Measurements from ENCODE around the gene ELSPBP1.
"Not testable (repeated sequence)": the region's sequence is repeated elsewhere in the genome, so short reads cannot be mapped to it uniquely, and the experiment has no call there.

The ELSPBP1 gene

GRCh38 chr19:47994209-47994802 lies at the start of gene ELSPBP1:
TSS of gene ELSPBP1 (plus strand) at chr19:47994632. CDS start at chr19:48008668, 14,036 bp downstream.
- H3K4me2 ChIP-seq (ENCODE audit: low read depth, low read length): no peak within 1 kb of the TSS
- H2AFZ ChIP-seq (ENCODE audit: low read length): no peak within 1 kb of the TSS
- peaks cover 93% of the 10 kb centered on the region for H3K27me3 ChIP-seq (replicated peaks; ENCODE audit: insufficient read depth, low read length)
- DNase-seq: no peak
- H3K4me3 ChIP-seq (ENCODE audit: low read length): no peak within 1 kb of the TSS
- no peaks in the 10 kb centered on the region for H3K9me3 ChIP-seq (replicated peaks; ENCODE audit: insufficient read depth, low read length)
- H3K79me2 ChIP-seq (ENCODE audit: low read length): no peaks in the 10 kb centered on the region
- TF ChIP-seq CTCF (IDR thresholded peaks at IDR 0.05; ENCODE audit: low read length): no peak
- no peak for TF ChIP-seq EZH2 (optimal IDR thresholded peaks at IDR 0.05; ENCODE audit: low read depth, low read length)
- TF ChIP-seq EZH2phosphoT487 (IDR thresholded peaks at IDR 0.05; ENCODE audit: low read length): no peak
- no peaks in the 10 kb centered on the region for H3K36me3 ChIP-seq (replicated peaks; ENCODE audit: insufficient read depth, low read length)
- H3K9ac ChIP-seq (ENCODE audit: low read length): no peak within 1 kb of the TSS
- no peaks in the 10 kb centered on the region for H3K4me1 ChIP-seq (ENCODE audit: low read length)
- H3K27ac ChIP-seq (ENCODE audit: low read length): no peak within 1 kb of the TSS
- no peaks in the 10 kb centered on the region for H3K9me2 ChIP-seq (replicated peaks; ENCODE audit: insufficient read depth, low read length)
- no peaks in the 10 kb centered on the region for H4K20me1 ChIP-seq (ENCODE audit: insufficient read depth, low read length)
- H3F3A ChIP-seq (ENCODE audit: insufficient read depth, low read length): no peaks in the 10 kb centered on the region

- H3K9me2 ChIP-seq (replicated peaks; ENCODE audit: insufficient read depth, low read length); H4K20me1 ChIP-seq (ENCODE audit: insufficient read depth, low read length); H3K4me2 ChIP-seq (ENCODE audit: low read depth, low read length); H3F3A ChIP-seq (ENCODE audit: insufficient read depth, low read length); H3K4me3 ChIP-seq (ENCODE audit: low read length); H3K36me3 ChIP-seq (replicated peaks; ENCODE audit: insufficient read depth, low read length); DNase-seq; H2AFZ ChIP-seq (ENCODE audit: low read length); H3K79me2 ChIP-seq (ENCODE audit: low read length); H3K9me3 ChIP-seq (replicated peaks; ENCODE audit: insufficient read depth, low read length); H3K4me1 ChIP-seq (ENCODE audit: low read length); H3K9ac ChIP-seq (ENCODE audit: low read length); H3K27ac ChIP-seq (ENCODE audit: low read length); H3K27me3 ChIP-seq (replicated peaks; ENCODE audit: insufficient read depth, low read length): not testable (repeated sequence)
- peak; percentile 16 for TF ChIP-seq CTCF (IDR thresholded peaks at IDR 0.05; ENCODE audit: low read length)
Measured at GRCh38 chr19:47949852-47950521, 44.4 kb upstream of the ELSPBP1 start.

- H3F3A ChIP-seq (ENCODE audit: insufficient read depth, low read length); H3K9ac ChIP-seq (ENCODE audit: low read length); H3K4me2 ChIP-seq (ENCODE audit: low read depth, low read length); H3K4me3 ChIP-seq (ENCODE audit: low read length); H3K9me2 ChIP-seq (replicated peaks; ENCODE audit: insufficient read depth, low read length); H3K36me3 ChIP-seq (replicated peaks; ENCODE audit: insufficient read depth, low read length); H3K4me1 ChIP-seq (ENCODE audit: low read length); H4K20me1 ChIP-seq (ENCODE audit: insufficient read depth, low read length); H3K27me3 ChIP-seq (replicated peaks; ENCODE audit: insufficient read depth, low read length); H3K9me3 ChIP-seq (replicated peaks; ENCODE audit: insufficient read depth, low read length); DNase-seq; H2AFZ ChIP-seq (ENCODE audit: low read length); H3K79me2 ChIP-seq (ENCODE audit: low read length); H3K27ac ChIP-seq (ENCODE audit: low read length): not testable (repeated sequence)
Measured at GRCh38 chr19:47952132-47952531, 42.3 kb upstream of the ELSPBP1 start.

GRCh38 chr19:47955936-47956335 lies 38.5 kb upstream of the ELSPBP1 start:
- not testable (repeated sequence) for H3K4me3 ChIP-seq (ENCODE audit: low read length); H3F3A ChIP-seq (ENCODE audit: insufficient read depth, low read length); H3K9me2 ChIP-seq (replicated peaks; ENCODE audit: insufficient read depth, low read length); H3K9me3 ChIP-seq (replicated peaks; ENCODE audit: insufficient read depth, low read length); H3K9ac ChIP-seq (ENCODE audit: low read length); H4K20me1 ChIP-seq (ENCODE audit: insufficient read depth, low read length); H3K79me2 ChIP-seq (ENCODE audit: low read length); DNase-seq; H3K4me1 ChIP-seq (ENCODE audit: low read length); H3K4me2 ChIP-seq (ENCODE audit: low read depth, low read length); H3K36me3 ChIP-seq (replicated peaks; ENCODE audit: insufficient read depth, low read length); H3K27ac ChIP-seq (ENCODE audit: low read length); H2AFZ ChIP-seq (ENCODE audit: low read length)
- H3K27me3 ChIP-seq (replicated peaks; ENCODE audit: insufficient read depth, low read length): peaks cover 23% of the 10 kb centered on the region

Data from MM.1S (cell line).